Lung (tissue), 12 donors: Measurements from ENCODE around the gene IFNAR1. TPM values are rescaled to one million over a fixed set of nuclear protein-coding genes. Genes with fewer than 3 reads are reported as not detected.

ENCODE experiments used
- ATAC-seq: fragments of 200-7000 bp; cut with Tn5 transposase; one replicate; pipeline ENCODE4 v1.9.1; 2020; ENCODE audit warnings: moderate number of reproducible peaks; ENCODE audit not compliant: insufficient read depth, low FRiP score
- DNase-seq, 3 donors: peaks; one replicate each; pipeline ENCODE4 v3.0.0-alpha.2; 2013 to 2017
- H3K27ac ChIP-seq, 2 donors: one replicate each; pipeline ENCODE4 v1.5.1; 2013; ENCODE audit warnings: mild to moderate bottlenecking in 2 of 2, moderate library complexity in 2 of 2, control low read depth in 1 of 2, inconsistent platforms in 1 of 2, low read depth in 1 of 2, low read length in 1 of 2
- H3K27me3 ChIP-seq, 3 donors: one replicate each; pipeline ENCODE4 v1.5.1; 2013; ENCODE audit warnings: low read length in 2 of 3; ENCODE audit not compliant: control insufficient read depth in 3 of 3, insufficient read depth in 3 of 3
- H3K36me3 ChIP-seq, 4 donors: one replicate each; pipeline ENCODE4 v1.5.1; 2013; ENCODE audit warnings: low read length in 4 of 4, mild to moderate bottlenecking in 1 of 4, moderate library complexity in 1 of 4; ENCODE audit not compliant: control insufficient read depth in 4 of 4, insufficient read depth in 4 of 4
- H3K4me1 ChIP-seq, 5 donors: one replicate each; pipeline ENCODE4 v1.5.1; 2013; ENCODE audit warnings: low read length in 5 of 5, mild to moderate bottlenecking in 2 of 5, moderate library complexity in 1 of 5; ENCODE audit not compliant: control insufficient read depth in 5 of 5, insufficient read depth in 5 of 5
- H3K4me3 ChIP-seq: one replicate; pipeline ENCODE4 v1.5.1; 2013; ENCODE audit warnings: mild to moderate bottlenecking, control low read depth, moderate library complexity
- H3K9ac ChIP-seq, 2 donors: one replicate each; pipeline ENCODE4 v1.5.1; 2013; ENCODE audit warnings: low read length in 2 of 2, control low read depth in 1 of 2; ENCODE audit not compliant: insufficient read depth in 1 of 2
- H3K9me3 ChIP-seq, 4 donors: one replicate each; pipeline ENCODE4 v1.5.1; 2013; ENCODE audit warnings: low read length in 3 of 4, mild to moderate bottlenecking in 1 of 4, moderate library complexity in 1 of 4; ENCODE audit not compliant: control insufficient read depth in 4 of 4, insufficient read depth in 3 of 4
- WGBS, 2 donors: extraction: QIAGEN DNeasy Blood & Tissue Kit; methylation state at CpG; one replicate each; pipeline ENCODE4 v1.1.7; 2013; 5-methylcytosine and 5-hydroxymethylcytosine counted together
- polyA plus RNA-seq, 2 donors: library from polyadenylated mRNA; stranded (reverse); fragments of 200-250 nt; gene quantifications; one replicate each; pipeline ENCODE4 v1.2.1, GENCODE V29; 2013
- total RNA-seq, 2 donors: library from RNA; depleted of rRNA in 1 of 2; stranded (reverse); fragments of >200 nt in 1 of 2; gene quantifications; one replicate each; pipeline ENCODE4 v1.2.1, GENCODE V29; 2014 to 2021
- TF ChIP-seq, protein P1 (sequence below): IDR thresholded peaks from 2 replicates; pipeline ENCODE4 v1.5.1; 2012; ENCODE audit warnings: mild to moderate bottlenecking; ENCODE audit errors: control extremely low read depth, extremely low read depth
- donor health status: control.
- donor health status: control.
- donor health status: Bipolar disorder and iron deficiency.
- donor health status: healthy.
- donor health status: DM: yes; HTN: yes; CAD: no.

Gene IFNAR1
- total and polyA plus RNA-seq, 4 donors = 14.3 to 58.7 (median 51.4) TPM

DNA sequence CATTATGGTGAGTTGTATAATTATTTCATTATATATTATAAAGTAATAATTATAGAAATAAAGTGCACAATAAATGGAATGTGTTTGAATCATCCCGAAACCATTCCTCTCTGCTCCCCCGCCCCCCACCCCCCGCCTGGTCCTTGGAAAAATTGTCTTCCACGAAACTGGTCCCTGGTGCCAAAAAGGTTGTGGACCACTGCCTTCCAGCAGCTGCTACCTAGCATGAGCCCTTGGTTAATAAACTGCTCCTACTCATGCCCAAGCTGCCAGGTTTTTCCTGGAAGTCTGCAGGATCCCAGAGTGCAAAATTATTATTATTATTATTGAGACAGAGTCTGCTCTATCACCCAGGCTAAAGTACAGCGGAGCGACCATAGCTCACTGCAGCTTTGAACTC, 71.7 kb downstream of the IFNAR1 start:
- DNase-seq (no peak), ATAC-seq (no peak)
- TF ChIP-seq, protein P1, sequence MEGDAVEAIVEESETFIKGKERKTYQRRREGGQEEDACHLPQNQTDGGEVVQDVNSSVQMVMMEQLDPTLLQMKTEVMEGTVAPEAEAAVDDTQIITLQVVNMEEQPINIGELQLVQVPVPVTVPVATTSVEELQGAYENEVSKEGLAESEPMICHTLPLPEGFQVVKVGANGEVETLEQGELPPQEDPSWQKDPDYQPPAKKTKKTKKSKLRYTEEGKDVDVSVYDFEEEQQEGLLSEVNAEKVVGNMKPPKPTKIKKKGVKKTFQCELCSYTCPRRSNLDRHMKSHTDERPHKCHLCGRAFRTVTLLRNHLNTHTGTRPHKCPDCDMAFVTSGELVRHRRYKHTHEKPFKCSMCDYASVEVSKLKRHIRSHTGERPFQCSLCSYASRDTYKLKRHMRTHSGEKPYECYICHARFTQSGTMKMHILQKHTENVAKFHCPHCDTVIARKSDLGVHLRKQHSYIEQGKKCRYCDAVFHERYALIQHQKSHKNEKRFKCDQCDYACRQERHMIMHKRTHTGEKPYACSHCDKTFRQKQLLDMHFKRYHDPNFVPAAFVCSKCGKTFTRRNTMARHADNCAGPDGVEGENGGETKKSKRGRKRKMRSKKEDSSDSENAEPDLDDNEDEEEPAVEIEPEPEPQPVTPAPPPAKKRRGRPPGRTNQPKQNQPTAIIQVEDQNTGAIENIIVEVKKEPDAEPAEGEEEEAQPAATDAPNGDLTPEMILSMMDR = no peak
- WGBS, 2 donors = 93 to 96% methylated on average over 6 of the region's 6 CpGs
- no peaks in the 10 kb centered on the region for H3K9me3 ChIP-seq
- H3K36me3 ChIP-seq = no peaks in the 10 kb centered on the region
- no peak overlapping the region for H3K4me3 ChIP-seq
- H3K27ac ChIP-seq = no peak overlapping the region
- H3K9ac ChIP-seq = no peak overlapping the region
- peaks cover 0 to 4% (median 0%) of the 10 kb centered on the region in 5 donors for H3K4me1 ChIP-seq
- H3K27me3 ChIP-seq = no peaks in the 10 kb centered on the region

DNA sequence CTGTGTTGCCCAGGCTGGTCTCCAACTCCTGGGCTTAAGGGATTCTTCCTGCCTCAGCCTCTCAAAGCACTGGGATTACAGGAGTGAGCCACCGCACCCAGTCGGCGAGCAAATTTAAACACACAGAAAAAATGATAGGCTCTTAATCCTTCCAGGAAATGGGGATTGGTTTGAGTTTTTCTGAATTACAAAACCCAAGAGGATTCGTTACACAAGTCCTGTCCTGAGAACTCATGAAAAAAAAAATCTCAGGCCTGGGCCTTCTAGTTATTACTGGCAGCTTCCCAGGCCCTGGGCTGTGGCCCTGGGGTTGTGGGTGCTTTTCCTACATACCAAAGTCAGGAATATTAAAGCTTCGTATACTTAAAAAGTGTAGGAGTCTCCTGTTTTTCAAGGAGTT, 72.2 kb downstream of the IFNAR1 start:
- DNase-seq (no peak), ATAC-seq (no peak)
- WGBS, 2 donors = 41 to 44% methylated on average over 5 of the region's 5 CpGs
- H3K27ac ChIP-seq = no peak overlapping the region
- no peaks in the 10 kb centered on the region for H3K27me3 ChIP-seq
- H3K4me3 ChIP-seq = no peak overlapping the region
- H3K4me1 ChIP-seq = peaks cover 0 to 4% (median 0%) of the 10 kb centered on the region in 5 donors
- no peaks in the 10 kb centered on the region for H3K9me3 ChIP-seq
- no peak overlapping the region for H3K9ac ChIP-seq
- TF ChIP-seq, protein P1 = no peak
- no peaks in the 10 kb centered on the region for H3K36me3 ChIP-seq

GRCh38 chr21:33397717-33398116, 72.9 kb downstream of the IFNAR1 start:
- H3K27me3 ChIP-seq = no peaks in the 10 kb centered on the region
- no peaks in the 10 kb centered on the region for H3K36me3 ChIP-seq
- H3K9me3 ChIP-seq = no peaks in the 10 kb centered on the region
- DNase-seq (no peak), ATAC-seq (no peak)
- H3K9ac ChIP-seq = no peak overlapping the region
- no peak overlapping the region for H3K27ac ChIP-seq
- no peak overlapping the region for H3K4me3 ChIP-seq
- TF ChIP-seq, protein P1 = no peak
- H3K4me1 ChIP-seq = peaks cover 0 to 9% (median 0%) of the 10 kb centered on the region in 5 donors
- WGBS, 2 donors = 97 to 100% methylated on average over 3 of the region's 3 CpGs

- Histone ChIP-seq H3K4me3 (no peak overlapping the region), H3K9me3 (no peaks in the 10 kb centered on the region), H3K36me3 (no peaks in the 10 kb centered on the region), H3K9ac (no peak overlapping the region), H3K4me1 (peaks cover 0 to 9% (median 0%) of the 10 kb centered on the region in 5 donors), H3K27ac (no peak overlapping the region), H3K27me3 (no peaks in the 10 kb centered on the region)
- DNase-seq (no peak), ATAC-seq (no peak)
- WGBS, 2 donors = 86 to 87% methylated on average over 5 of the region's 5 CpGs
- TF ChIP-seq, protein P1 = no peak
These were observed 73.6 kb downstream of the IFNAR1 start for GRCh38 chr21:33398361-33398760.
